Fibroblast of villous mesenchyme (primary cell): Measurements from ENCODE around the gene IGFL4. TPM values are rescaled to one million over a fixed set of nuclear protein-coding genes. Genes with fewer than 3 reads are reported as not detected.

ENCODE experiments used
- DNase-seq: peaks from one replicate; pipeline ENCODE4 v3.0.0-alpha.2; 2010; ENCODE audit warnings: low read depth
- H3K4me3 ChIP-seq: 2 replicates; pipeline ENCODE4 v1.5.1; 2011; ENCODE audit warnings: low read depth, mild to moderate bottlenecking, low read length
- total RNA-seq: library from RNA; depleted of rRNA; stranded (reverse); fragments of >200 nt; gene quantifications from 2 replicates; pipeline ENCODE4 v1.2.3, GENCODE V29; 2012
- TF ChIP-seq, protein P1 (sequence below): IDR thresholded peaks from 2 replicates; pipeline ENCODE4 v1.5.1; 2012; ENCODE audit warnings: low read depth, mild to moderate bottlenecking, low read length; ENCODE audit not compliant: insufficient read depth

IGFL4 gene
- total RNA-seq, 1 donor, result not detected

DNA sequence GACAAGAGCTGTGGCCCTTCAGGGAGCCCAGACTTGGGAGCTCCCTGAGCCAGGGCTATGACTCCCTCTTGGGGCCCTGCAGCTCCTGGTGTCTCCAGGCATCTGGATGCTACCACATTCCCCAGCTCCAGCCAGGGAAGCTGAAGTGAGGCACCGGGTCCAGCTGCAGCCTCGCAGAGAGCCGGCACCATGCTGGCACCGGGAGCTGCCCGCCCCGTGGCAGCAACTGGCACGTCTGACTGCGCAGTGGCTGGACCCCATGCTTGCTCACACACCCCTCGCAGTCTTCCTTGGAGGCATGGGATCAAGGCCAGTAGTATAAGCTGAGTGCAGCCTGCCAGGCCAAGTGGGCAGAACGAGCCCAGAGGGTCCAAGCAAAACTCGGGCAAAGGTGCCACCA is 7.4 kb downstream of the IGFL4 start:
- DNase-seq, result no peak
- H3K4me3 ChIP-seq, result no peak overlapping the region
- TF ChIP-seq, protein P1, sequence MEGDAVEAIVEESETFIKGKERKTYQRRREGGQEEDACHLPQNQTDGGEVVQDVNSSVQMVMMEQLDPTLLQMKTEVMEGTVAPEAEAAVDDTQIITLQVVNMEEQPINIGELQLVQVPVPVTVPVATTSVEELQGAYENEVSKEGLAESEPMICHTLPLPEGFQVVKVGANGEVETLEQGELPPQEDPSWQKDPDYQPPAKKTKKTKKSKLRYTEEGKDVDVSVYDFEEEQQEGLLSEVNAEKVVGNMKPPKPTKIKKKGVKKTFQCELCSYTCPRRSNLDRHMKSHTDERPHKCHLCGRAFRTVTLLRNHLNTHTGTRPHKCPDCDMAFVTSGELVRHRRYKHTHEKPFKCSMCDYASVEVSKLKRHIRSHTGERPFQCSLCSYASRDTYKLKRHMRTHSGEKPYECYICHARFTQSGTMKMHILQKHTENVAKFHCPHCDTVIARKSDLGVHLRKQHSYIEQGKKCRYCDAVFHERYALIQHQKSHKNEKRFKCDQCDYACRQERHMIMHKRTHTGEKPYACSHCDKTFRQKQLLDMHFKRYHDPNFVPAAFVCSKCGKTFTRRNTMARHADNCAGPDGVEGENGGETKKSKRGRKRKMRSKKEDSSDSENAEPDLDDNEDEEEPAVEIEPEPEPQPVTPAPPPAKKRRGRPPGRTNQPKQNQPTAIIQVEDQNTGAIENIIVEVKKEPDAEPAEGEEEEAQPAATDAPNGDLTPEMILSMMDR, result no peak

DNA sequence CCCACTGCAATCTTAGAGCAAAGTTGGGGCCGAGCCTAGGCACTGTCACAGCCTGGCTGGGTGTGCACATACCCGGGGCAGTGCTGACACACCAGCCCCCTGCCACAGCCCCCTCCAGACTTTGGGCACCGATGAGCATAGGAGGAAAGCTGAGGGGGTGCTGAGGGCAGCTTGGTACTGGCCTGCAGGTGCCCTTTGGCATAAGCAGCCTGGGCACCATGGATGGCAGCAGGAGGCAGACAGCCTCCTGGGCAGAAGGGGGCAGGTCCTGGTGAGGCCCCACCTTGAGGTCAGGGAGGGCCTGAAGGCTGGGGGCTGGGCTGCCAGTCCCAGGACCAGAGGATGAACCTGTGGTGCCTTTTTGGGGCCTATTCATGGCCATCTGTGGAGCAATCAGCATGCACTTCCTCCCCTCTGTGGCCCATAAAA is 8.2 kb downstream of the IGFL4 start:
- no peak for DNase-seq
- TF ChIP-seq, protein P1, result no peak
- no peak overlapping the region for H3K4me3 ChIP-seq

DNA sequence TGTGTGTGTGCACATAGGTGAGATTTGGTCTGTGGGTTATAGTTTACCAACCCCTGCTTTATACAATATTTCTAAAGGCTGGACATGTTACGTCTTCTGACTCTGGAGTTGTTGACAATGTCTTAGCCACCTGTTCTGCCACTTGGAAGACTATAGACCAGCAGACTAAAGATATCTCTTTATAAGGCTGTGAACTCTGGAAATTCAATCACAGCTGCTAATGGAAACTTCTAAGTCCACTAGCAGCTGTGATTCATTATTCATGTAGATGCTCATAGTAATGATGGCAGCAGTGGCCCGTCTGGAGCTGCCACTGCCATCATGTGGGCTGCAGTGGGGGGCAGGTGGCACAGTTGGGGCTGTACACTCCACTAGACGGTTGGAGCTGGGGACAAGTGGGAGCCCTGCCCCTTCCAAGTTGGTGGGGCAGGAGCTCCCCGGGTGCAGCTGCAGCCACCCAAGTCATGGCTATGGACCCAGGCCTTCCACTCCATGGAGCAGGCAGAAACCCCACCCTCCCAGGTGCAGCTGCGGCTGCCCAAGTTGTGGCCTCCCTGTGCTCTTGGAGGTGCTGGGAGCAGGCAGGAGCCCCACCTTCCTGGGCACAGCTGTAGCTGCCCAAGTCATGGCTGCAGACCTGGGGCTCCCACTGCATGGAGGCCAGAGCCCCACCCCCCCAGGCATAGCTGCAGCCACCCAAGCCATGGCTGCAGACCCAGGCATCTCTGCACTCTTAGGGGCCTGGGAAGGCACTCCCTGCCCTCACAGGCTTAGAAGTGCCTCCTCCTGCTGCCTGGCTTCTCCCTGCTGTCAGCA is 8.8 kb downstream of the IGFL4 start:
- DNase-seq, result no peak
- TF ChIP-seq, protein P1, result no peak
- no peak overlapping the region for H3K4me3 ChIP-seq

DNA sequence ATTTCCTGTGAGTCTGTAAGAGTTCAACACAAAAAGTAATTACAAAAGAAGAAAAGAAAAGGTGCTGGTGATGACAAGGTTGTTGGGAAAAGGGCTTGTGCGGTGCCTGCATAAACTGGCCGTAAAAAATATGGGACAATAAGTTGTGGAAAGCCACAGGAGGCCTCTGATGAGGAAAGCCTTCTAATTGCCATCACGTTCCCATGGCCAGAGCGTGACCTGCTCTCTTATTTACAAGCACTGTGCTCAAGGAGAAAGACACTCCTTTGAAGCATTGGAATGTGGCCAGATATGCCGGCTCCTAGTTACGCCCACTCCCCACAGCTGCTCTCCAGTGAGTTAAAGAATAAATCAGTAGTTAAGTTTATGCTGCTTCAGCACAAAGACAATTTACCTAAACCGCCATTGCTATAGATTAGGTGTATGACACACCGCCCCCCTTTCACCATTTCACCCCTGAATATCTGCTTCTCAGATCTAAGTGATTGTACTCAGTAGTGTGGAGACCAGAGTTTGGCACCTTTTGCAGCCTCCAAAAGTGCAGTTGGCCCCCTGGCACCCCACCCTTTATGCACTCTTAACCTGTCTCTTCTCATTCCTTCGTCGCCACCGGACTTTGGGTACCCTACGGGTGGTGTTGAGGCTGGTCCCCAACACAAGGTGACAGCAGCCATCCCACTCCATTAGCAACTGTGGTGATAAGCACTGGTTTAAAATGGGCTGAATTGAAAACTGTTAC is 9.8 kb downstream of the IGFL4 start:
- H3K4me3 ChIP-seq, result no peak overlapping the region
- DNase-seq, result peak; percentile 3
- TF ChIP-seq, protein P1, result no peak

DNA sequence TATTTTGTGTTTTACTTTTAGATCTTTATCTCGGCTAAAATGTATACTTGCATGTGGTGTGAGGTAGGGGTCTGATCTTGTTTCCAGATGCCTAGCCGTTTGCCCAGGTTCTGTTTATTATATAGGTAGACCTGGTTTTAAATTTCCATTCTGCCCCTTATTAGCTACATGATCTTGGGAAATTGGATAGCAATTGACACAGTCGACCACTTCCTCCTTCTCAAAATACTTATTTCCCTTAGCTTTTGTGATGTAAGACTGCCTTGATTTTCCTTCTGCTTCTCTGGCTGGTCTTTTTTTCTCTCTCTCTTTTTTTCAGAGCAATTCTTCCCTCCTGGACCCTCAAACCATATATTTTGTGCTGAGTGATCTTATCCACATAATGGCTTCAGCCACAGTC is 15.0 kb downstream of the IGFL4 start:
- H3K4me3 ChIP-seq, result no peak overlapping the region
- DNase-seq, result no peak
- TF ChIP-seq, protein P1, result no peak

DNA sequence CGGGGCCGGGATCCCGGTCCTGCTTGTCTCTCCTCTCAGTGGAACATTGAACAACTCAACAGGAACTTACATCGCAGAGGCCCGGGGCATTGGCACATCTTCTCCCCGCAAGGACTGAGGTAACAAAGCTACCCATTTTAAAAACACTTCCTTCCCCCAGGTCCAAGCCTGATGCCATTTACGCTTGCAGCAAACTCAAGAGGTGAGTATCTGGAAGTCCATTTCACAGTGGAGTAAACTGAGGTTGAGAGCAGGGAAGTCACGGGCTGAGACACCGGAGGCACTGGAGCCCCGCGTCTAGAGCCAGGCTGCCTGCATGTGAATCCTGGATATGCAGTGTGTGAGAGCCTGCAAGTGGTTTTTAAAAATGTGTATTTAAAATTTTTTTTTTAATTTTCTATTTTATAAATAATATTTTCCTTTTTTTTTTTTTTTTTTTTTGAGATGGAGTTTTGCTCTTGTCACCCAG is 17.5 kb downstream of the IGFL4 start:
- TF ChIP-seq, protein P1, result no peak
- H3K4me3 ChIP-seq, result no peak overlapping the region
- DNase-seq, result no peak
